SK-N-DZ (cell line): ENCODE data around the gene SRCAP.
"Not testable (repeated sequence)": the region's sequence is repeated elsewhere in the genome, so short reads cannot be mapped to it uniquely, and the experiment has no call there.

ENCODE experiments used
- DNase-seq: peaks from one replicate; pipeline ENCODE4 v3.0.0-alpha.2; 2015; ENCODE audit warnings: low spot score

The SRCAP gene

GRCh38 chr16:30663820-30664219 is 35.2 kb upstream of the SRCAP start:
- DNase-seq, result no peak

- DNase-seq, result no peak
These were observed 34.3 kb upstream of the SRCAP start for GRCh38 chr16:30664616-30665109.

GRCh38 chr16:30665155-30665829 is 33.7 kb upstream of the SRCAP start:
- no peak for DNase-seq

GRCh38 chr16:30665830-30666190 is 33.2 kb upstream of the SRCAP start:
- no peak for DNase-seq

- DNase-seq, result no peak
These were observed 32.3 kb upstream of the SRCAP start for GRCh38 chr16:30666681-30667080.

GRCh38 chr16:30667361-30667905 is 31.5 kb upstream of the SRCAP start:
- no peak for DNase-seq

GRCh38 chr16:30668393-30668792 is 30.6 kb upstream of the SRCAP start:
- DNase-seq, result no peak

- no peak for DNase-seq
These were observed 29.7 kb upstream of the SRCAP start for GRCh38 chr16:30669026-30669902.

- DNase-seq, result no peak
These were observed 28.8 kb upstream of the SRCAP start for GRCh38 chr16:30669903-30670824.

GRCh38 chr16:30675143-30675542 is 23.8 kb upstream of the SRCAP start:
- DNase-seq, result no peak

GRCh38 chr16:30677931-30678585 is 20.9 kb upstream of the SRCAP start:
- no peak for DNase-seq

GRCh38 chr16:30678586-30678970 is 20.4 kb upstream of the SRCAP start:
- no peak for DNase-seq

- no peak for DNase-seq
These were observed 18.6 kb upstream of the SRCAP start for GRCh38 chr16:30680326-30680725.

GRCh38 chr16:30688701-30689100 is 10.3 kb upstream of the SRCAP start:
- DNase-seq, result no peak

GRCh38 chr16:30691907-30692306 is 7.1 kb upstream of the SRCAP start:
- DNase-seq, result no peak

GRCh38 chr16:30692396-30693064 is 6.4 kb upstream of the SRCAP start:
- no peak for DNase-seq

- DNase-seq, result no peak
These were observed 3.9 kb upstream of the SRCAP start for GRCh38 chr16:30694926-30695693.

GRCh38 chr16:30696646-30697045 is 2.3 kb upstream of the SRCAP start:
- not testable (repeated sequence) for DNase-seq

- DNase-seq, result no peak
These were observed 1.5 kb upstream of the SRCAP start for GRCh38 chr16:30697264-30698138.
